Measurements from ENCODE around the gene DDX11.

- TF ChIP-seq CTCF (conservative IDR thresholded peaks at IDR 0.05; ENCODE audit: low read depth, low read length) (no peak), EZH2phosphoT487 (IDR thresholded peaks at IDR 0.05; ENCODE audit: borderline replicate concordance, low read length) (no peak)
These were observed 36.6 kb upstream of the DDX11 start for GRCh38 chr12:31037028-31037427.

Measured in PC-3 (cell line).